ENCODE measurements around the gene CPED1. TPM values are rescaled to one million over a fixed set of nuclear protein-coding genes. Genes with fewer than 3 reads are reported as not detected.

Gene CPED1
- total and polyA plus RNA-seq, 2 experiments from 2014 or later, result 0.17 to 0.47 TPM

DNA sequence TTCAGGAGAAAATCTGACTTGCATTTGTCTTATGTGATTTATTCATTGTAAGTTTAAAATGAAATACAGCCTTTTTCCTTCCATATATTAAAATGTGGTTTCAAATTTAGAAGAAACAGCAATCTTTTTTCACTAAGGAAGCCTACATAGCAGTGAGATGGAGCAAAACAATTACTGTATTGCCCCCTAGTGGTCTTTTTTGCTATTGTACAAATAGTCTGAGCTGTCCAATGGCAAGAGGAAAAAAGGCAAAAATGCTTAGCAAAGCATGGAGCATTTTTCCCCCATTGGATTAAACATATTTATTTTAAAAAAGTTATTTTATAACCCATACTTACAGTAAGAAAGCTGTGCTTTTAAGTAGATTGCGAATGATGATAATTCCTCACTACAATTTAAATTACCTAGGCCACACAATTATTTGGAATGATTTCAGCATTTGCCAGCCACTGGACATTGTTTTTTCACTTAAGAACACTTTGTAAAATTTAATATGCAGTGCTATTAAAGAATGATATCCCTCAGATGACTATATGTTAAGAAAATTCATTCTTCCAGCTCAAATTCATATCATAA lies 119.5 kb downstream of the CPED1 start:
- ATAC-seq (peak; percentile 83), DNase-seq (ENCODE audit: low spot score) (peak; percentile 85)
- H3K36me3 ChIP-seq (ENCODE audit: insufficient read depth), result no peaks in the 10 kb centered on the region
- H3K27ac ChIP-seq (ENCODE audit: low read depth), result no peak overlapping the region
- H3K9me2 ChIP-seq (ENCODE audit: insufficient read depth), result no peaks in the 10 kb centered on the region
- no peak overlapping the region for H2AFZ ChIP-seq
- no peak overlapping the region for H3K4me3 ChIP-seq
- H3K79me2 ChIP-seq (replicated peaks; ENCODE audit: insufficient read depth), result no peaks in the 10 kb centered on the region
- Mint-ChIP-seq H3K27ac (no peak overlapping the region), H3K36me3 (ENCODE audit: low read depth) (no peaks in the 10 kb centered on the region), H3K27me3 (ENCODE audit: insufficient read depth, low read depth, poor library complexity) (no peaks in the 10 kb centered on the region), H3K4me3 (no peak overlapping the region), H3K4me1 (peaks cover 15% of the 10 kb centered on the region), H3K9me3 (no peaks in the 10 kb centered on the region)
- peaks cover 17% of the 10 kb centered on the region for H3K4me1 ChIP-seq (ENCODE audit: insufficient read depth)
- TF ChIP-seq, protein P1, sequence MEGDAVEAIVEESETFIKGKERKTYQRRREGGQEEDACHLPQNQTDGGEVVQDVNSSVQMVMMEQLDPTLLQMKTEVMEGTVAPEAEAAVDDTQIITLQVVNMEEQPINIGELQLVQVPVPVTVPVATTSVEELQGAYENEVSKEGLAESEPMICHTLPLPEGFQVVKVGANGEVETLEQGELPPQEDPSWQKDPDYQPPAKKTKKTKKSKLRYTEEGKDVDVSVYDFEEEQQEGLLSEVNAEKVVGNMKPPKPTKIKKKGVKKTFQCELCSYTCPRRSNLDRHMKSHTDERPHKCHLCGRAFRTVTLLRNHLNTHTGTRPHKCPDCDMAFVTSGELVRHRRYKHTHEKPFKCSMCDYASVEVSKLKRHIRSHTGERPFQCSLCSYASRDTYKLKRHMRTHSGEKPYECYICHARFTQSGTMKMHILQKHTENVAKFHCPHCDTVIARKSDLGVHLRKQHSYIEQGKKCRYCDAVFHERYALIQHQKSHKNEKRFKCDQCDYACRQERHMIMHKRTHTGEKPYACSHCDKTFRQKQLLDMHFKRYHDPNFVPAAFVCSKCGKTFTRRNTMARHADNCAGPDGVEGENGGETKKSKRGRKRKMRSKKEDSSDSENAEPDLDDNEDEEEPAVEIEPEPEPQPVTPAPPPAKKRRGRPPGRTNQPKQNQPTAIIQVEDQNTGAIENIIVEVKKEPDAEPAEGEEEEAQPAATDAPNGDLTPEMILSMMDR (conservative IDR thresholded peaks at IDR 0.05; ENCODE audit: low read depth in 2 of 2), result peak; percentile 70 to 93
- TF ChIP-seq ZNF331 (CRISPR knock-in tag; IDR thresholded peaks at IDR 0.05; ENCODE audit: low read depth), result no peak
- no peaks in the 10 kb centered on the region for H3F3A ChIP-seq (replicated peaks; ENCODE audit: low read depth)
- no peaks in the 10 kb centered on the region for H4K20me1 ChIP-seq (replicated peaks; ENCODE audit: insufficient read depth)
- H3K4me2 ChIP-seq, result no peak overlapping the region
- H3K27me3 ChIP-seq (ENCODE audit: insufficient read depth), result no peaks in the 10 kb centered on the region

DNA sequence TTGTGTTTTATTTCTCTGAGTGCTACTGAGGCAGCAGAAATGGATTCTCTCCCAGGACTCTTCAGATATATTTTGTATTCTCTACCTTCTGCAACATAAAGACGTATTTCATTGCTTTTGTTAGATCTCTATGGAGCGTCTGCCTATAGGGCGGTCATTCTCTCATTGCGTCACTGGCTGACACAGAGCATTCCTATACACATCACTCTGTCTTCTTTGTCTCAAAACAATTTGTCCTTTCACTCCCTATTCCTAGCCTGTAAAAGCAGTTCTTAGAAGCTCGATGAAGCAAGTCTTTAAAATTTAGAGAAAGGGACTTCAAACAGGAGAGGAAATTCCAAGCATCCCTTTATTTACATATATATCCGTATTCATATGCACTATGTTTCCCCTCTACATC lies 120.6 kb downstream of the CPED1 start:
- Mint-ChIP-seq H3K4me1 (peaks cover 9% of the 10 kb centered on the region), H3K9me3 (no peaks in the 10 kb centered on the region), H3K27ac (peak overlapping the region; percentile 53), H3K36me3 (ENCODE audit: low read depth) (no peaks in the 10 kb centered on the region), H3K27me3 (ENCODE audit: insufficient read depth, low read depth, poor library complexity) (no peaks in the 10 kb centered on the region), H3K4me3 (no peak overlapping the region)
- Histone ChIP-seq H3K4me2 (no peak overlapping the region; the same call in 1 of the 2 replicates), H3K4me3 (0 out of 2 replicates have a peak overlapping the region, but pooled peaks have one; percentile 7), H3K36me3 (ENCODE audit: insufficient read depth) (no peaks in the 10 kb centered on the region), H3K27ac (ENCODE audit: low read depth) (no peak overlapping the region), H3F3A (replicated peaks; ENCODE audit: low read depth) (no peaks in the 10 kb centered on the region), H2AFZ (no peak overlapping the region), H3K4me1 (ENCODE audit: insufficient read depth) (peaks cover 11% of the 10 kb centered on the region), H4K20me1 (replicated peaks; ENCODE audit: insufficient read depth) (no peaks in the 10 kb centered on the region), H3K79me2 (replicated peaks; ENCODE audit: insufficient read depth) (no peaks in the 10 kb centered on the region), H3K27me3 (ENCODE audit: insufficient read depth) (no peaks in the 10 kb centered on the region), H3K9me2 (ENCODE audit: insufficient read depth) (no peaks in the 10 kb centered on the region)
- ATAC-seq, result peak; percentile 50
- DNase-seq (ENCODE audit: low spot score), result peak; percentile 39
- TF ChIP-seq ZNF331 (CRISPR knock-in tag; IDR thresholded peaks at IDR 0.05; ENCODE audit: low read depth) (no peak), POLR2AphosphoS5 (IDR thresholded peaks at IDR 0.05; ENCODE audit: low read depth) (no peak), JUNB (IDR thresholded peaks at IDR 0.05; ENCODE audit: unreplicated experiment) (no peak), EZH2phosphoT487 (IDR thresholded peaks at IDR 0.05; ENCODE audit: unreplicated experiment) (no peak), EZH2 (IDR thresholded peaks at IDR 0.05; ENCODE audit: low read depth, unreplicated experiment) (no peak), ZNF114 (CRISPR knock-in tag; IDR thresholded peaks at IDR 0.05) (no peak), CREB1 (CRISPR knock-in tag; IDR thresholded peaks at IDR 0.05; ENCODE audit: low read depth) (no peak), STAT1 (IDR thresholded peaks at IDR 0.05; ENCODE audit: unreplicated experiment) (no peak)
- TF ChIP-seq, protein P2, sequence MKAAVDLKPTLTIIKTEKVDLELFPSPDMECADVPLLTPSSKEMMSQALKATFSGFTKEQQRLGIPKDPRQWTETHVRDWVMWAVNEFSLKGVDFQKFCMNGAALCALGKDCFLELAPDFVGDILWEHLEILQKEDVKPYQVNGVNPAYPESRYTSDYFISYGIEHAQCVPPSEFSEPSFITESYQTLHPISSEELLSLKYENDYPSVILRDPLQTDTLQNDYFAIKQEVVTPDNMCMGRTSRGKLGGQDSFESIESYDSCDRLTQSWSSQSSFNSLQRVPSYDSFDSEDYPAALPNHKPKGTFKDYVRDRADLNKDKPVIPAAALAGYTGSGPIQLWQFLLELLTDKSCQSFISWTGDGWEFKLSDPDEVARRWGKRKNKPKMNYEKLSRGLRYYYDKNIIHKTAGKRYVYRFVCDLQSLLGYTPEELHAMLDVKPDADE (IDR thresholded peaks at IDR 0.05), result no peak
- TF ChIP-seq, protein P1 (conservative IDR thresholded peaks at IDR 0.05; ENCODE audit: low read depth in 2 of 2), result no peak
- TF ChIP-seq, protein P3, sequence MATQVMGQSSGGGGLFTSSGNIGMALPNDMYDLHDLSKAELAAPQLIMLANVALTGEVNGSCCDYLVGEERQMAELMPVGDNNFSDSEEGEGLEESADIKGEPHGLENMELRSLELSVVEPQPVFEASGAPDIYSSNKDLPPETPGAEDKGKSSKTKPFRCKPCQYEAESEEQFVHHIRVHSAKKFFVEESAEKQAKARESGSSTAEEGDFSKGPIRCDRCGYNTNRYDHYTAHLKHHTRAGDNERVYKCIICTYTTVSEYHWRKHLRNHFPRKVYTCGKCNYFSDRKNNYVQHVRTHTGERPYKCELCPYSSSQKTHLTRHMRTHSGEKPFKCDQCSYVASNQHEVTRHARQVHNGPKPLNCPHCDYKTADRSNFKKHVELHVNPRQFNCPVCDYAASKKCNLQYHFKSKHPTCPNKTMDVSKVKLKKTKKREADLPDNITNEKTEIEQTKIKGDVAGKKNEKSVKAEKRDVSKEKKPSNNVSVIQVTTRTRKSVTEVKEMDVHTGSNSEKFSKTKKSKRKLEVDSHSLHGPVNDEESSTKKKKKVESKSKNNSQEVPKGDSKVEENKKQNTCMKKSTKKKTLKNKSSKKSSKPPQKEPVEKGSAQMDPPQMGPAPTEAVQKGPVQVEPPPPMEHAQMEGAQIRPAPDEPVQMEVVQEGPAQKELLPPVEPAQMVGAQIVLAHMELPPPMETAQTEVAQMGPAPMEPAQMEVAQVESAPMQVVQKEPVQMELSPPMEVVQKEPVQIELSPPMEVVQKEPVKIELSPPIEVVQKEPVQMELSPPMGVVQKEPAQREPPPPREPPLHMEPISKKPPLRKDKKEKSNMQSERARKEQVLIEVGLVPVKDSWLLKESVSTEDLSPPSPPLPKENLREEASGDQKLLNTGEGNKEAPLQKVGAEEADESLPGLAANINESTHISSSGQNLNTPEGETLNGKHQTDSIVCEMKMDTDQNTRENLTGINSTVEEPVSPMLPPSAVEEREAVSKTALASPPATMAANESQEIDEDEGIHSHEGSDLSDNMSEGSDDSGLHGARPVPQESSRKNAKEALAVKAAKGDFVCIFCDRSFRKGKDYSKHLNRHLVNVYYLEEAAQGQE (IDR thresholded peaks at IDR 0.05; ENCODE audit: unreplicated experiment), result no peak

Data from GM23338 (cell line).